ENCODE measurements around the gene LMO1. TPM values are rescaled to one million over a fixed set of nuclear protein-coding genes. Genes with fewer than 3 reads are reported as not detected.

The LMO1 gene
- total RNA-seq, 1 experiment from 2014 or later: 0.27 TPM

- Histone ChIP-seq H2AFZ (ENCODE audit: low read depth, low read length, poor library complexity, severe bottlenecking) (no peak overlapping the region), H3K27me3 (ENCODE audit: insufficient read depth, low read length) (no peaks in the 10 kb centered on the region), H3K4me3 (replicated peaks in 1 of 2; ENCODE audit: low read depth in 1 of 2, low read length in 2 of 2) (no peak overlapping the region), H3K4me1 (ENCODE audit: control insufficient read depth in 1 of 2, insufficient read depth in 2 of 2, low read length in 2 of 2) (peaks cover 9 to 17% of the 10 kb centered on the region in 2 experiments), H3K79me2 (ENCODE audit: insufficient read depth, low read length) (no peaks in the 10 kb centered on the region), H3K36me3 (ENCODE audit: control insufficient read depth in 1 of 2, insufficient read depth in 2 of 2, low read length in 2 of 2) (no peaks in the 10 kb centered on the region), H3K9me2 (ENCODE audit: insufficient read depth) (no peaks in the 10 kb centered on the region), H3K9ac (ENCODE audit: low read length) (no peak overlapping the region), H3K9me3 (ENCODE audit: control insufficient read depth in 1 of 2, insufficient read depth in 1 of 2, low read depth in 1 of 2, low read length in 2 of 2) (no peaks in the 10 kb centered on the region), H4K20me1 (ENCODE audit: insufficient read depth) (no peaks in the 10 kb centered on the region), H3K4me2 (ENCODE audit: low read length) (no peak overlapping the region), H3K27ac (ENCODE audit: low read depth, low read length) (no peak overlapping the region)
- intact Hi-C loops (cut with micrococcal nuclease): no loop called here
- ATAC-seq (no peak), DNase-seq (ENCODE audit: low read depth, low spot score) (no peak)
- ChIA-PET RAD21 (ENCODE audit: low non-redundant PET in 1 of 2, low total read pairs in 2 of 2, uncharacterized antibody in 2 of 2, unreplicated experiment in 2 of 2) (no interaction called here), POLR2A (no interaction called here), CTCF (interaction anchor here (1.3 to 2.1 kb wide), 3 partner anchors 10 to 337 kb away, joined by 3 to 10 read pairs (median 5); no protein-coding TSS in a partner anchor)
- no TSS peak for BruUV-seq (replicated peaks)
- TF ChIP-seq POLR2A (IDR thresholded peaks at IDR 0.05; ENCODE audit: borderline replicate concordance, extremely low read depth, insufficient read depth, insufficient read length) (no peak), POLR2AphosphoS5 (IDR thresholded peaks at IDR 0.05; ENCODE audit: low read depth, low read length) (no peak), EZH2 (IDR thresholded peaks at IDR 0.05) (no peak), JUND (IDR thresholded peaks at IDR 0.05) (no peak), ATF3 (IDR thresholded peaks at IDR 0.05) (no peak), SIN3A (IDR thresholded peaks at IDR 0.05; ENCODE audit: low read depth) (no peak), FOSL1 (IDR thresholded peaks at IDR 0.05; ENCODE audit: low read depth) (no peak), ELF1 (IDR thresholded peaks at IDR 0.05; ENCODE audit: borderline replicate concordance, low read depth) (no peak), EGR1 (IDR thresholded peaks at IDR 0.05; ENCODE audit: low read depth) (no peak), CEBPB (IDR thresholded peaks at IDR 0.05; ENCODE audit: low read depth) (no peak), TCF7L2 (IDR thresholded peaks at IDR 0.05; ENCODE audit: borderline replicate concordance, extremely low read depth, insufficient read depth, insufficient read length) (no peak), SP1 (IDR thresholded peaks at IDR 0.05; ENCODE audit: low read depth) (no peak), ZFX (IDR thresholded peaks at IDR 0.05) (no peak), RAD21 (IDR thresholded peaks at IDR 0.05; ENCODE audit: low read depth) (no peak), YY1 (IDR thresholded peaks at IDR 0.05; ENCODE audit: extremely low read depth, insufficient replicate concordance, low read depth, low read length) (no peak), MAX (IDR thresholded peaks at IDR 0.05) (no peak), CBX3 (IDR thresholded peaks at IDR 0.05; ENCODE audit: low read depth) (no peak), REST (IDR thresholded peaks at IDR 0.05; ENCODE audit: low read depth) (no peak)
- TF ChIP-seq, protein P1, sequence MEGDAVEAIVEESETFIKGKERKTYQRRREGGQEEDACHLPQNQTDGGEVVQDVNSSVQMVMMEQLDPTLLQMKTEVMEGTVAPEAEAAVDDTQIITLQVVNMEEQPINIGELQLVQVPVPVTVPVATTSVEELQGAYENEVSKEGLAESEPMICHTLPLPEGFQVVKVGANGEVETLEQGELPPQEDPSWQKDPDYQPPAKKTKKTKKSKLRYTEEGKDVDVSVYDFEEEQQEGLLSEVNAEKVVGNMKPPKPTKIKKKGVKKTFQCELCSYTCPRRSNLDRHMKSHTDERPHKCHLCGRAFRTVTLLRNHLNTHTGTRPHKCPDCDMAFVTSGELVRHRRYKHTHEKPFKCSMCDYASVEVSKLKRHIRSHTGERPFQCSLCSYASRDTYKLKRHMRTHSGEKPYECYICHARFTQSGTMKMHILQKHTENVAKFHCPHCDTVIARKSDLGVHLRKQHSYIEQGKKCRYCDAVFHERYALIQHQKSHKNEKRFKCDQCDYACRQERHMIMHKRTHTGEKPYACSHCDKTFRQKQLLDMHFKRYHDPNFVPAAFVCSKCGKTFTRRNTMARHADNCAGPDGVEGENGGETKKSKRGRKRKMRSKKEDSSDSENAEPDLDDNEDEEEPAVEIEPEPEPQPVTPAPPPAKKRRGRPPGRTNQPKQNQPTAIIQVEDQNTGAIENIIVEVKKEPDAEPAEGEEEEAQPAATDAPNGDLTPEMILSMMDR (IDR thresholded peaks at IDR 0.05 in 2 of 3, conservative IDR thresholded peaks at IDR 0.05 in 1 of 3; ENCODE audit: borderline replicate concordance in 1 of 3, insufficient read depth in 1 of 3, low read depth in 2 of 3, low read length in 2 of 3): no peak
Observed at GRCh38 chr11:8230178-8230859, 33.4 kb downstream of the LMO1 start.

Measured in HCT116 (cell line).